Stomach (tissue), 4 donors: ENCODE results near the gene TAS1R2.

ENCODE experiments used
- EP300 ChIP-seq: sonication (generic); formaldehyde crosslinking; IDR thresholded peaks from one replicate; pipeline ENCODE4 v1.6.1; 2017; ENCODE audit warnings: antibody characterized with exemption
- POLR2A ChIP-seq, 4 donors: fragments of 450-650 bp; IDR thresholded peaks; one replicate each; pipeline ENCODE4 v1.6.1; 2016; ENCODE audit warnings: antibody characterized with exemption in 4 of 4, control low read depth in 2 of 4, mild to moderate bottlenecking in 1 of 4, moderate library complexity in 1 of 4
- TF ChIP-seq, protein P1 (sequence below), 7 experiments: fragments of 450-650 bp in 4 of 7; fragments of 200-600 bp in 3 of 7; sonication (generic) in 3 of 7; IDR thresholded peaks; one replicate each; pipeline ENCODE4 v1.5.1; 2016 to 2019; ENCODE audit warnings: antibody characterized with exemption in 7 of 7, control low read depth in 2 of 7, mild to moderate bottlenecking in 1 of 7

- TF ChIP-seq POLR2A (IDR thresholded peaks at IDR 0.05) (no peak), EP300 (no peak)
- TF ChIP-seq, protein P1, sequence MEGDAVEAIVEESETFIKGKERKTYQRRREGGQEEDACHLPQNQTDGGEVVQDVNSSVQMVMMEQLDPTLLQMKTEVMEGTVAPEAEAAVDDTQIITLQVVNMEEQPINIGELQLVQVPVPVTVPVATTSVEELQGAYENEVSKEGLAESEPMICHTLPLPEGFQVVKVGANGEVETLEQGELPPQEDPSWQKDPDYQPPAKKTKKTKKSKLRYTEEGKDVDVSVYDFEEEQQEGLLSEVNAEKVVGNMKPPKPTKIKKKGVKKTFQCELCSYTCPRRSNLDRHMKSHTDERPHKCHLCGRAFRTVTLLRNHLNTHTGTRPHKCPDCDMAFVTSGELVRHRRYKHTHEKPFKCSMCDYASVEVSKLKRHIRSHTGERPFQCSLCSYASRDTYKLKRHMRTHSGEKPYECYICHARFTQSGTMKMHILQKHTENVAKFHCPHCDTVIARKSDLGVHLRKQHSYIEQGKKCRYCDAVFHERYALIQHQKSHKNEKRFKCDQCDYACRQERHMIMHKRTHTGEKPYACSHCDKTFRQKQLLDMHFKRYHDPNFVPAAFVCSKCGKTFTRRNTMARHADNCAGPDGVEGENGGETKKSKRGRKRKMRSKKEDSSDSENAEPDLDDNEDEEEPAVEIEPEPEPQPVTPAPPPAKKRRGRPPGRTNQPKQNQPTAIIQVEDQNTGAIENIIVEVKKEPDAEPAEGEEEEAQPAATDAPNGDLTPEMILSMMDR (IDR thresholded peaks at IDR 0.05): no peak
These were observed 55.6 kb downstream of the TAS1R2 start for GRCh38 chr1:18803851-18804250.
